ENCODE data around the gene CSRP1.
"Not testable (repeated sequence)": the region's sequence is repeated elsewhere in the genome, so short reads cannot be mapped to it uniquely, and the experiment has no call there.

The CSRP1 gene

GRCh38 chr1:201506557-201507359 is at the start of gene CSRP1:
TSS of gene CSRP1 (minus strand) at chr1:201507123. CDS start at chr1:201496303, 10,820 bp downstream.
- no peak for DNase-seq (ENCODE audit: low read depth)

DNA sequence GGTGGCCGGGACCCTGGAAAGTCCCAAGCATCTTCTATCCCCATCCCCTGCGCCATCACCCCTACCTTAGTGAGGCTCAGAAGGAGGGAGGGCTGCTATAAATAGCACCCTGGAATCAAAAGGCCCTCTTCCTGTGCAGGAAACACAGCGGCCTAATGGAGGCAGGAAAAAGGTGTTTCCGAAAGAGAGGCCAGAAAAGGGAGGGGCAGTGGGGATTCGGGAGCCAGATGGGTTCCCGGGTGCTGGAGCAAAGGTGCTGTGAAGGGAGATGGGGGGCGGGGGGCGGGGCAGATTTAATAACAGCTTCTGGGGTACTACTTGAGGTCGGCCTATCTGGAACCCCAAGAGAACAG is 48.6 kb upstream of the CSRP1 start:
- DNase-seq (ENCODE audit: low read depth), result no peak

- no peak for DNase-seq (ENCODE audit: low read depth)
Measured at GRCh38 chr1:201554789-201555592, 48.1 kb upstream of the CSRP1 start.

DNA sequence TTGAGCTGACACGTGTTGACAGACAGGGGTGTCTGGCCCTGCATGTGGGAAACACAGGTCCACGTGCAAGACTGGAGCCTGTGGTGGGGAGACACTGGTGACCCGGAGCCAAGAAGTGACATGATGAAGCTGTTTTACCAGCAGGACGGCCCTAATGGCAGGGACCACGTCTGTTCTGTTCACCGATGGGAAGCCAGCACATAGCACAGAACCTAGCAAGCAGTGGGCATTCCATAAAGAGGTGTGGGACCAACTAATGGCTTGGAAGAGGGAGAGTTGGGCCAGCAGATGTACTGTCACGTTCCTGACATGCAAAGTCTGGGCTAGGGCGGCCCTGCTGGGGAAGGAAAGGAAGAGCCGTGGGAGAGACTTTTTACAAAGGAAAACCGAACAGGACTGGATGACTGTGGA is 47.3 kb upstream of the CSRP1 start:
- no peak for DNase-seq (ENCODE audit: low read depth)

- DNase-seq (ENCODE audit: low read depth), result no peak
Measured at GRCh38 chr1:201553496-201554189, 46.7 kb upstream of the CSRP1 start.

GRCh38 chr1:201552941-201553351 is 46.0 kb upstream of the CSRP1 start:
- no peak for DNase-seq (ENCODE audit: low read depth)

DNA sequence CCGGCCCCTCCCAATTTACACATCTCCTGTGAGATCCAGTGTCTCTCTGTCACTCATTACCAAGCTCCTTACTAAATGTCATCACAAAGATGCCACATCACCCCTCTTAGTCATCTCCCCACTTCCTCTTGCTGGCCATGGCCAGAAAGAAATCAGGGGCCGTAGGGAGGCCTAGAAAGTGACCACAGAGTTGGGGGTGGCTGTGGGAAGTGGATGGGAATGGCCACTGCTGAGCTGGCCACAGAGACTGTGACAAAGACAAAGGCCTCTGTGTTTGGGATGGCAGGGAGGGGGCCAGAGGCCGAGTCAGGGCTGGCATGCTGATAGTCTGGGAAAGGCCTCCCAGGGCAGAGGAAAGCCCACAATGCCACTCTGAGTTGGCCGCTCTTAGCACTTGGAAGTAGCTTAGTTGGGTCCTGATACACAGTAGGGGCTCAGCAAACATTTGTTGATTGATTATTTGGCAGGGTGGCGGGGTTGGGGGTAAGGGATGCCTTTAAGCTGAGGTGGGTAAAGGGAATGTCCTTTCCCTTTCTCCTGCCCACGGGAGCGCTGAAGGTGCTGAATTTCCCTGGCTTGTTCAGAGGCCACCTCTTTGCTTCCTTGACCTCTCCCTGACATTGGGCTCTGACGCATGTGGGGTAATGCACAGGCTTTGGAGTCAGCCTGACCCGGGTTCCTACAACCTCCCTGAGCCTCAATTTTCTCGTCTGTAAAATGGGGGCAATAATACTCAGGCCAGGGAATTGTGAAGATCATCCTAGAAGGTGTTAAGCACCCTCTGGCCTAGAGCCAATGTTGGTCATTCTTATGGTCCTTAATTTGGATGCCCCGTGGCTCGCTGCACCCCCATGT is 45.2 kb upstream of the CSRP1 start:
- no peak for DNase-seq (ENCODE audit: low read depth)

DNA sequence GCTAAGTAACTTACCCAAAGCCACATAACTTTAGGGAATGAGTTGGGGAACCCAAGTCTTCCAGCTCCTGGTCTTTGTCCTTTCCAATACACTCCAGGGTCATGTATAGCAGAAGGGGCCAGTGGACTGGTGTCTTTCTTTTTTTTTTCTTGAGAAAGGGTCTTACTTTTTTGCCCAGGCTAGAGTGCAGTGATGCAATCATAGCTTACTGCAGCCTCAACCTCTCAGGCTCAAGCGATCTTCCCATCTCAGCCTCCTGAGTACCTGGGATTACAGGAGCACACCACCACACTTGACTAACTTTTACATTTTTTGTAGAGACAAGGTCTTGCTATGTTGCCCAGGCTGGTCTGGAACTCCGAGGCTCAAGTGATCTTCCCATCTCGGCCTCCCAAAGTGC is 44.2 kb upstream of the CSRP1 start:
- no peak for DNase-seq (ENCODE audit: low read depth)

GRCh38 chr1:201549522-201549921 is 42.6 kb upstream of the CSRP1 start:
- not testable (repeated sequence) for DNase-seq (ENCODE audit: low read depth)

GRCh38 chr1:201545851-201546492 is 39.0 kb upstream of the CSRP1 start:
- no peak for DNase-seq (ENCODE audit: low read depth)

DNA sequence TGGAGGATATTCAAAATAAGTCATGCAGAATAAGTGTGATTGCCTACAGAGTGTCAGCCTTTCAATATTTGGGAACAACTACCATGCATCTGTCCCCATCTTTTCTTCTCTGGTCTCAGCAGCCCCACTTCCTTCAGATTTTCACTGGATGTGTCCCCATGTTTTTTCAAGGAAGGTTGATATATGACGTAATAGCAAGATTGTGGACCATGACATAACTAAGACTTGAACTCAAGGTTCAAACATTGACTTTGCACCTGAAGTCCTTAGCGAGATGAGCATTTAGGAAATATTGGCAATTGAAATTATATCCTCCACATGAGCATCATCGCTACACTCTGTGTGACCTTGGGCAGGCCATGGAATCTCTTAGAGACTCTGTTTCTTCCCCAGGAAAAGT is 37.8 kb upstream of the CSRP1 start:
- DNase-seq (ENCODE audit: low read depth), result no peak

DNA sequence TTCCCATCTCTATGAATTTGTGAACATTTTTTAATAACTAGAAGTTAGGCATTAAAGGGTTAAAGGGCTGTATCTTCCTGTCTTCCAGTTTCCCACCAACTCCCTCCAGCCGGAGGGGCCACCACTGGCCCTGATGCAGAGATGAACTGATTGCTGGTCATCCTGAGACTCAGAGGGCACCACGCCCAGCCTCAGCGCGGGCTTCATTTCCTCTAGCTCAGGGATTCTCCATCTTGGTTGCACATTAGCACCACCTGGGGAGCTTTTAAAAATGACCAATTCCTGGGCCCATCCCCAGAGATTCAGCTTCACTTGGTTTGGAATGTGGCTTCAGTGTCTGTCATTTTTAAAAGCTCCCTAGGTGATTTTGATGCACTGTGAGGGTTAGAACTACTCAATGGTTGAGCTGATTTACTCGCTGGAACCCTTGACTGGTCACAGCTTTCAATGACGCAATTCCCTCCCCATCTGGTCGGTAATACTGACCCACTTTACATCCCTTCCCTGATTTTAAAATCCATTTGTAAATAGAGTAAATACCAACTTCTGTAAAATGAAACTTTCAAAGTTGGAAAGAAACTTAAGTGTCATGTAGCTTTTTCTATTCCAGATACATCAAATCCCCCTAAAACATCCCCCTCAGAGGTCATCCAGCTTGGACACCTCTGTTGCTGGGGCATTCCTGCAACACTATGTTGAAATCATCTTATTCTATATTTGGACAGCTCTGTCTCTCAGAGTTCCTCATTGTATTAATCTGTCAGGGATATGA is 37.1 kb upstream of the CSRP1 start:
- DNase-seq (ENCODE audit: low read depth), result no peak

GRCh38 chr1:201542309-201543035 is 35.5 kb upstream of the CSRP1 start:
- DNase-seq (ENCODE audit: low read depth), result no peak

- DNase-seq (ENCODE audit: low read depth), result no peak
Measured at GRCh38 chr1:201540846-201541735, 34.2 kb upstream of the CSRP1 start.

GRCh38 chr1:201539561-201540431 is 32.9 kb upstream of the CSRP1 start:
- no peak for DNase-seq (ENCODE audit: low read depth)

DNA sequence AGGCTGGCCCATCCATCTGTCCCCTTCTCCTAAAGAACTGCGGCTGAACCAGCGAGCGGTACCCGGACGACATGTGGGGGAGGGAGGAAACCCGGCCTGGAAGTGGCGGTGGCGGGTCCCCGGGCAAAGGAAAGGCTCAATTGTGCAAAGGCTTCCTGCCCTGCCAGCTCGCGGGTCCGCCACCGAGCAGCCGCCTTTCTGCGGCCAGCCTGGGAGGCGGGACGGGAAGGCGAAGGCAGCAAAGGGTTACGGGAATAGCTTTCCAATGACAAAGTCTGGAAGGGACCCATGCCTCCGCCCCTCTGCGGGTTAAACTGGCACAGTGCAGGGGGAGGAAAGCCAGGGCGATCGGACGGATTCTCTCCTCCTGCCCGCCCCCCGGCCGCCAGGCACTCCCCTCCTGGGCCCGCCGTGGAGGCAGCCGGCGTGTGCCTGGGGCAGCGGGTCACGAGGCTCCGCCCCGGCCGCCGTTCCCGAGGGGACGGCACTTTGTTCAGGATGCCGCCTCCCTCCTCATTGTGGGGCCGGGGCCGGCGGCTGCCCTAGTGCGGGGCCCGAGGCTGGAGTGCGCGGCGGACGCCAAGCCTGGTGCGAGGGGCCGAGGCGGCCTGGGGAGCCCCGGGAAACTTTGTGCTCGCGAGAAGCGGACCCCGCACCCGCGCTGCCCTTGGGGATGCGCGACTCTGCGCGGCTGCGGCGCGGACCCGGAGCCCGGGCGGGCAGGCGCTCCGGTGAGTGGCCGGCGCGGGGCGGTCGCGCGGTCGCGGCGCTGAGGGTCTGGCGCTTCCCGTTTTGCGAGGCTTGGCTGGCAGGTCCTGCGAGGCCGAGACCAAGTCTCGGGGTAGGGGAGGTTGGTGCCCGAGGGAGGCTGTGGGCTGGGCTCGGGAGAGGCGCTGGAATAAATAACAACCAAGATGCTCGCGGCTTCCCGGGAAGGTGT is 32.0 kb upstream of the CSRP1 start, which contains the start of gene NAV1:
Gene NAV1 (plus strand): TSS at position 516 of the 940 bp plus-strand sequence. CDS start 83,758 bp downstream, outside the sequence.
- no peak for DNase-seq (ENCODE audit: low read depth)

Data from non-pigmented ciliary epithelial cell (primary cell).